ENCODE data around the gene CD1C. TPM values are rescaled to one million over a fixed set of nuclear protein-coding genes. Genes with fewer than 3 reads are reported as not detected.

The CD1C gene
- polyA plus RNA-seq, 3 donors, result 43.4 to 55.4 (median 45.8) TPM

GRCh38 chr1:158310623-158311022, 20.9 kb downstream of the CD1C start:
- H3K9me3 ChIP-seq (replicated peaks in 1 of 2; ENCODE audit: control insufficient read depth in 1 of 2, insufficient read depth in 1 of 2, low read length in 2 of 2), result peaks cover 0 to 5% of the 10 kb centered on the region in 2 donors
- no peak overlapping the region for H3K4me2 ChIP-seq (replicated peaks; ENCODE audit: extremely low read depth, low read length, poor library complexity, severe bottlenecking)
- H3K4me1 ChIP-seq (ENCODE audit: control insufficient read depth in 1 of 2, insufficient read depth in 2 of 2, low read length in 2 of 2), result peaks cover 0 to 3% of the 10 kb centered on the region in 2 donors
- Mint-ChIP-seq H3K27me3 (ENCODE audit: low read depth in 3 of 3) (peaks cover 4 to 19% (median 10%) of the 10 kb centered on the region in 3 donors), H3K4me1 (peaks cover 7% of the 10 kb centered on the region), H3K36me3 (no peaks in the 10 kb centered on the region), H3K4me3 (no peak overlapping the region), H3K27ac (no peak overlapping the region), H3K9me3 (peaks cover 0 to 20% (median 10%) of the 10 kb centered on the region in 7 donors)
- no peak overlapping the region for H3K4me3 ChIP-seq (replicated peaks in 1 of 3; ENCODE audit: low read depth in 2 of 3, low read length in 3 of 3)
- no peaks in the 10 kb centered on the region for H4K20me1 ChIP-seq (ENCODE audit: insufficient read depth, low read length)
- TF ChIP-seq CTCF (IDR thresholded peaks at IDR 0.05), result no peak
- no peak for DNase-seq
- H3K27ac ChIP-seq (ENCODE audit: low read depth in 1 of 2, low read length in 2 of 2), result no peak overlapping the region
- no peak overlapping the region for H2AFZ ChIP-seq (ENCODE audit: insufficient read depth, low read depth, low read length, poor library complexity, severe bottlenecking)
- no peaks in the 10 kb centered on the region for H3K79me2 ChIP-seq (ENCODE audit: insufficient read depth, low read length)
- H3K9ac ChIP-seq (ENCODE audit: insufficient read depth, low read length, poor library complexity, severe bottlenecking), result no peak overlapping the region
- intact Hi-C loops (cut with micrococcal nuclease), result no loop called here
- WGBS (ENCODE audit: insufficient coverage), result no CpG with 5 or more reads among the region's 1 CpG
- no peaks in the 10 kb centered on the region for H3K27me3 ChIP-seq (ENCODE audit: control insufficient read depth in 2 of 2, insufficient read depth in 2 of 2, low read length in 2 of 2)
- H3K36me3 ChIP-seq (replicated peaks in 1 of 2; ENCODE audit: control insufficient read depth in 1 of 2, insufficient read depth in 2 of 2, low read length in 2 of 2), result no peaks in the 10 kb centered on the region

- intact Hi-C loops (cut with micrococcal nuclease), result no loop called here
- H3K9me3 Mint-ChIP-seq, result peaks cover 2 to 25% (median 14%) of the 10 kb centered on the region in 7 donors
- H3K4me3 Mint-ChIP-seq, result no peak overlapping the region
- H3K27me3 Mint-ChIP-seq (ENCODE audit: low read depth in 3 of 3), result peaks cover 4 to 17% (median 10%) of the 10 kb centered on the region in 3 donors
- peaks cover 7% of the 10 kb centered on the region for H3K4me1 Mint-ChIP-seq
- no peak for DNase-seq
- Histone ChIP-seq H3K4me1 (ENCODE audit: control insufficient read depth in 1 of 2, insufficient read depth in 2 of 2, low read length in 2 of 2) (peaks cover 0 to 3% of the 10 kb centered on the region in 2 donors), H3K4me3 (replicated peaks in 1 of 3; ENCODE audit: low read depth in 2 of 3, low read length in 3 of 3) (no peak overlapping the region), H4K20me1 (ENCODE audit: insufficient read depth, low read length) (no peaks in the 10 kb centered on the region), H3K9ac (ENCODE audit: insufficient read depth, low read length, poor library complexity, severe bottlenecking) (no peak overlapping the region), H3K27me3 (ENCODE audit: control insufficient read depth in 2 of 2, insufficient read depth in 2 of 2, low read length in 2 of 2) (no peaks in the 10 kb centered on the region), H3K4me2 (replicated peaks; ENCODE audit: extremely low read depth, low read length, poor library complexity, severe bottlenecking) (no peak overlapping the region), H3K79me2 (ENCODE audit: insufficient read depth, low read length) (no peaks in the 10 kb centered on the region), H3K27ac (ENCODE audit: low read depth in 1 of 2, low read length in 2 of 2) (no peak overlapping the region), H2AFZ (ENCODE audit: insufficient read depth, low read depth, low read length, poor library complexity, severe bottlenecking) (no peak overlapping the region), H3K36me3 (replicated peaks in 1 of 2; ENCODE audit: control insufficient read depth in 1 of 2, insufficient read depth in 2 of 2, low read length in 2 of 2) (no peaks in the 10 kb centered on the region), H3K9me3 (replicated peaks in 1 of 2; ENCODE audit: control insufficient read depth in 1 of 2, insufficient read depth in 1 of 2, low read length in 2 of 2) (peaks cover 0 to 5% of the 10 kb centered on the region in 2 donors)
- WGBS (ENCODE audit: insufficient coverage), result no CpG with 5 or more reads among the region's 2 CpGs
- TF ChIP-seq CTCF (IDR thresholded peaks at IDR 0.05), result no peak
- H3K27ac Mint-ChIP-seq, result no peak overlapping the region
- no peaks in the 10 kb centered on the region for H3K36me3 Mint-ChIP-seq
Measured at GRCh38 chr1:158311066-158311465, 21.3 kb downstream of the CD1C start.

Data from CD14-positive monocyte (primary cell).